Activated T-helper 1 cell treated with anti-CD3 and anti-CD28 coated beads, Interleukin-12 subunit alpha, Interleukin-12 subunit beta, Interleukin-2, Interleukin-4 antibody, amounts not matched to agents 30 ng/mL and 10 ng/mL and 1 ng/mL, durations not matched to agents 14 hours and 24 hours and 36 hours (primary cell): ENCODE results near the gene FMNL2. TPM values are rescaled to one million over a fixed set of nuclear protein-coding genes. Genes with fewer than 3 reads are reported as not detected.

Experiments used
- DNase-seq: peaks from one replicate; pipeline ENCODE4 v3.0.0; 2021; ENCODE audit warnings: low spot score
- H3K27ac Mint-ChIP-seq: one replicate; pipeline ENCODE4 v1.8.0; 2021; ENCODE audit warnings: mild to moderate bottlenecking, mixed read lengths
- H3K27me3 Mint-ChIP-seq: one replicate; pipeline ENCODE4 v1.8.0; 2022; ENCODE audit warnings: mild to moderate bottlenecking, moderate library complexity, mixed read lengths; ENCODE audit not compliant: insufficient read depth
- H3K36me3 Mint-ChIP-seq: one replicate; pipeline ENCODE4 v1.8.0; 2021; ENCODE audit warnings: low read depth, mixed read lengths
- H3K4me1 Mint-ChIP-seq: one replicate; pipeline ENCODE4 v1.8.0; 2021; ENCODE audit warnings: low read depth, mixed read lengths
- H3K4me3 Mint-ChIP-seq: one replicate; pipeline ENCODE4 v1.8.0; 2021; ENCODE audit warnings: mild to moderate bottlenecking, moderate library complexity, mixed read lengths
- H3K9me3 Mint-ChIP-seq: one replicate; pipeline ENCODE4 v1.8.0; 2021; ENCODE audit warnings: mixed read lengths
- intact Hi-C: fragments of 100-400 bp; cut with micrococcal nuclease; formaldehyde crosslinking; loops from one replicate; pipeline ENCODE4 v1.15.1; 2024
- total RNA-seq: library from RNA; stranded (reverse); gene quantifications from 2 replicates; pipeline ENCODE4 v1.2.3, GENCODE V29; 2022

The FMNL2 gene
- total RNA-seq, 1 donor from 2014 or later = 14.8 TPM

- Mint-ChIP-seq H3K4me1 (peaks cover 13% of the 10 kb centered on the region), H3K9me3 (no peaks in the 10 kb centered on the region), H3K4me3 (no peak overlapping the region), H3K27ac (no peak overlapping the region), H3K36me3 (no peaks in the 10 kb centered on the region), H3K27me3 (peaks cover 3% of the 10 kb centered on the region)
- no peak for DNase-seq
- intact Hi-C loops = no loop called here
These were observed 107.0 kb downstream of the FMNL2 start for GRCh38 chr2:152441961-152442360.

- DNase-seq = no peak
- Mint-ChIP-seq H3K4me3 (no peak overlapping the region), H3K27me3 (peaks cover 3% of the 10 kb centered on the region), H3K36me3 (no peaks in the 10 kb centered on the region), H3K9me3 (no peaks in the 10 kb centered on the region), H3K27ac (no peak overlapping the region), H3K4me1 (peaks cover 13% of the 10 kb centered on the region)
- intact Hi-C loops = no loop called here
These were observed 108.8 kb downstream of the FMNL2 start for GRCh38 chr2:152443771-152444170.

- Mint-ChIP-seq H3K4me1 (peaks cover 13% of the 10 kb centered on the region), H3K27me3 (peaks cover 3% of the 10 kb centered on the region), H3K27ac (no peak overlapping the region), H3K4me3 (no peak overlapping the region), H3K9me3 (no peaks in the 10 kb centered on the region), H3K36me3 (no peaks in the 10 kb centered on the region)
- intact Hi-C loops = no loop called here
- DNase-seq = no peak
These were observed 109.5 kb downstream of the FMNL2 start for GRCh38 chr2:152444448-152444847.

GRCh38 chr2:152445375-152445774, 110.4 kb downstream of the FMNL2 start:
- Mint-ChIP-seq H3K27ac (no peak overlapping the region), H3K4me3 (no peak overlapping the region), H3K9me3 (no peaks in the 10 kb centered on the region), H3K27me3 (peaks cover 3% of the 10 kb centered on the region), H3K36me3 (no peaks in the 10 kb centered on the region), H3K4me1 (peaks cover 13% of the 10 kb centered on the region)
- DNase-seq = no peak
- intact Hi-C loops = loop anchor here (1.0 to 5.0 kb wide), 3 partner anchors 24 to 142 kb away; no protein-coding TSS in a partner anchor

GRCh38 chr2:152445791-152446201, 110.8 kb downstream of the FMNL2 start:
- intact Hi-C loops = loop anchor here (1.0 to 5.0 kb wide), 3 partner anchors 24 to 142 kb away; no protein-coding TSS in a partner anchor
- peaks cover 13% of the 10 kb centered on the region for H3K4me1 Mint-ChIP-seq
- H3K4me3 Mint-ChIP-seq = no peak overlapping the region
- H3K9me3 Mint-ChIP-seq = no peaks in the 10 kb centered on the region
- H3K27me3 Mint-ChIP-seq = peaks cover 3% of the 10 kb centered on the region
- peak overlapping the region; percentile 11 for H3K27ac Mint-ChIP-seq
- H3K36me3 Mint-ChIP-seq = no peaks in the 10 kb centered on the region
- no peak for DNase-seq

GRCh38 chr2:152446213-152446612, 111.2 kb downstream of the FMNL2 start:
- intact Hi-C loops = loop anchor here (5.0 kb wide), 1 partner anchor 141 kb away; no protein-coding TSS in a partner anchor
- H3K27me3 Mint-ChIP-seq = peaks cover 3% of the 10 kb centered on the region
- no peak overlapping the region for H3K4me3 Mint-ChIP-seq
- no peaks in the 10 kb centered on the region for H3K9me3 Mint-ChIP-seq
- H3K36me3 Mint-ChIP-seq = no peaks in the 10 kb centered on the region
- no peak for DNase-seq
- no peak overlapping the region for H3K27ac Mint-ChIP-seq
- H3K4me1 Mint-ChIP-seq = peaks cover 13% of the 10 kb centered on the region

GRCh38 chr2:152447897-152448296, 112.9 kb downstream of the FMNL2 start:
- Mint-ChIP-seq H3K4me3 (no peak overlapping the region), H3K27ac (no peak overlapping the region), H3K36me3 (no peaks in the 10 kb centered on the region), H3K9me3 (no peaks in the 10 kb centered on the region), H3K4me1 (peaks cover 13% of the 10 kb centered on the region), H3K27me3 (no peaks in the 10 kb centered on the region)
- DNase-seq = no peak
- intact Hi-C loops = loop anchor here (5.0 kb wide), 1 partner anchor 139 kb away; no protein-coding TSS in a partner anchor

- no peaks in the 10 kb centered on the region for H3K9me3 Mint-ChIP-seq
- H3K36me3 Mint-ChIP-seq = no peaks in the 10 kb centered on the region
- intact Hi-C loops = loop anchor here (5.0 kb wide), 1 partner anchor 139 kb away; no protein-coding TSS in a partner anchor
- H3K27me3 Mint-ChIP-seq = no peaks in the 10 kb centered on the region
- no peak overlapping the region for H3K27ac Mint-ChIP-seq
- H3K4me1 Mint-ChIP-seq = peaks cover 13% of the 10 kb centered on the region
- DNase-seq = no peak
- H3K4me3 Mint-ChIP-seq = no peak overlapping the region
These were observed 113.6 kb downstream of the FMNL2 start for GRCh38 chr2:152448606-152449005.

- H3K4me3 Mint-ChIP-seq = no peak overlapping the region
- H3K27ac Mint-ChIP-seq = no peak overlapping the region
- H3K9me3 Mint-ChIP-seq = no peaks in the 10 kb centered on the region
- H3K36me3 Mint-ChIP-seq = no peaks in the 10 kb centered on the region
- intact Hi-C loops = loop anchor here (5.0 kb wide), 1 partner anchor 138 kb away; no protein-coding TSS in a partner anchor
- peaks cover 13% of the 10 kb centered on the region for H3K4me1 Mint-ChIP-seq
- H3K27me3 Mint-ChIP-seq = no peaks in the 10 kb centered on the region
- no peak for DNase-seq
These were observed 114.6 kb downstream of the FMNL2 start for GRCh38 chr2:152449578-152449977.

- no peak overlapping the region for H3K4me3 Mint-ChIP-seq
- intact Hi-C loops = no loop called here
- H3K36me3 Mint-ChIP-seq = no peaks in the 10 kb centered on the region
- no peaks in the 10 kb centered on the region for H3K9me3 Mint-ChIP-seq
- H3K27me3 Mint-ChIP-seq = no peaks in the 10 kb centered on the region
- DNase-seq = no peak
- H3K27ac Mint-ChIP-seq = no peak overlapping the region
- peaks cover 13% of the 10 kb centered on the region for H3K4me1 Mint-ChIP-seq
These were observed 115.2 kb downstream of the FMNL2 start for GRCh38 chr2:152450176-152450575.

GRCh38 chr2:152452256-152452973, 117.4 kb downstream of the FMNL2 start:
- Mint-ChIP-seq H3K27me3 (peaks cover 2% of the 10 kb centered on the region), H3K4me3 (no peak overlapping the region), H3K36me3 (no peaks in the 10 kb centered on the region), H3K27ac (no peak overlapping the region), H3K9me3 (no peaks in the 10 kb centered on the region), H3K4me1 (no peaks in the 10 kb centered on the region)
- no peak for DNase-seq
- intact Hi-C loops = no loop called here

- no peaks in the 10 kb centered on the region for H3K9me3 Mint-ChIP-seq
- H3K27ac Mint-ChIP-seq = no peak overlapping the region
- H3K4me3 Mint-ChIP-seq = no peak overlapping the region
- no peaks in the 10 kb centered on the region for H3K4me1 Mint-ChIP-seq
- no peaks in the 10 kb centered on the region for H3K36me3 Mint-ChIP-seq
- DNase-seq = no peak
- intact Hi-C loops = no loop called here
- H3K27me3 Mint-ChIP-seq = peaks cover 2% of the 10 kb centered on the region
These were observed 118.3 kb downstream of the FMNL2 start for GRCh38 chr2:152453129-152453911.

GRCh38 chr2:152454371-152454770, 119.4 kb downstream of the FMNL2 start:
- intact Hi-C loops = no loop called here
- Mint-ChIP-seq H3K36me3 (no peaks in the 10 kb centered on the region), H3K27ac (no peak overlapping the region), H3K4me1 (no peaks in the 10 kb centered on the region), H3K4me3 (no peak overlapping the region), H3K27me3 (peaks cover 2% of the 10 kb centered on the region), H3K9me3 (no peaks in the 10 kb centered on the region)
- DNase-seq = no peak
